H9 (cell line): ENCODE results near the gene KCNMA1. TPM values are rescaled to one million over a fixed set of nuclear protein-coding genes. Genes with fewer than 3 reads are reported as not detected.

Experiments
- DNase-seq: peaks from one replicate; pipeline ENCODE4 v3.0.0-alpha.2; 2017
- H2AFZ ChIP-seq: one replicate; pipeline ENCODE4 v1.6.1; 2013; ENCODE audit warnings: mild to moderate bottlenecking, low read length, control low read depth, moderate library complexity
- H2AK5ac ChIP-seq: 2 replicates; pipeline ENCODE4 v1.6.1; 2013; ENCODE audit warnings: low read length, control low read depth, mixed read lengths; ENCODE audit not compliant: insufficient read length
- H2BK120ac ChIP-seq: one replicate; pipeline ENCODE4 v1.6.1; 2013; ENCODE audit warnings: low read depth, mild to moderate bottlenecking, low read length, control low read depth, inconsistent platforms; ENCODE audit not compliant: poor library complexity, severe bottlenecking
- H2BK12ac ChIP-seq: 2 replicates; pipeline ENCODE4 v1.6.1; 2013; ENCODE audit warnings: low read length, control low read depth, mixed read lengths, low read depth; ENCODE audit not compliant: insufficient read length
- H2BK15ac ChIP-seq: 2 replicates; pipeline ENCODE4 v1.6.1; 2013; ENCODE audit warnings: low read depth, low read length, control low read depth
- H2BK20ac ChIP-seq: one replicate; pipeline ENCODE4 v1.6.1; 2013; ENCODE audit warnings: low read depth, mild to moderate bottlenecking, low read length, control low read depth, inconsistent platforms; ENCODE audit not compliant: poor library complexity, severe bottlenecking
- H2BK5ac ChIP-seq: 2 replicates; pipeline ENCODE4 v1.6.1; 2013; ENCODE audit warnings: low read length, control low read depth, mixed read lengths; ENCODE audit not compliant: insufficient read length
- H3K14ac ChIP-seq: 2 replicates; pipeline ENCODE4 v1.6.1; 2013; ENCODE audit warnings: low read length, control low read depth; ENCODE audit not compliant: insufficient read depth
- H3K18ac ChIP-seq: 2 replicates; pipeline ENCODE4 v1.6.1; 2013; ENCODE audit warnings: low read depth, mild to moderate bottlenecking, mixed read lengths, low read length, control low read depth; ENCODE audit not compliant: insufficient read length
- H3K23ac ChIP-seq: 2 replicates; pipeline ENCODE4 v1.6.1; 2013; ENCODE audit warnings: low read length, control low read depth, mixed read lengths, low read depth; ENCODE audit not compliant: insufficient read length
- H3K23me2 ChIP-seq: 2 replicates; pipeline ENCODE4 v1.6.1; 2013; ENCODE audit warnings: low read depth, mild to moderate bottlenecking, mixed read lengths, low read length, control low read depth; ENCODE audit not compliant: insufficient read length, poor library complexity, severe bottlenecking
- H3K27ac ChIP-seq: 2 replicates; pipeline ENCODE4 v1.5.1; 2013; ENCODE audit warnings: low read length, control low read depth, mixed read lengths, low read depth; ENCODE audit not compliant: insufficient read length
- H3K27me3 ChIP-seq: 2 replicates; pipeline ENCODE4 v1.6.1; 2013; ENCODE audit warnings: low read length, control low read depth, inconsistent platforms; ENCODE audit not compliant: insufficient read depth
- H3K4ac ChIP-seq: 2 replicates; pipeline ENCODE4 v1.6.1; 2013; ENCODE audit warnings: low read depth, mild to moderate bottlenecking, control low read depth, inconsistent platforms, low read length, moderate library complexity
- H3K4me1 ChIP-seq: 2 replicates; pipeline ENCODE4 v1.6.1; 2013; ENCODE audit warnings: low read length, control low read depth, inconsistent platforms; ENCODE audit not compliant: insufficient read depth
- H3K4me2 ChIP-seq: 2 replicates; pipeline ENCODE4 v1.6.1; 2013; ENCODE audit warnings: low read length, control low read depth, mixed read lengths; ENCODE audit not compliant: insufficient read length, insufficient read depth
- H3K56ac ChIP-seq: 2 replicates; pipeline ENCODE4 v1.6.1; 2013; ENCODE audit warnings: low read depth, mild to moderate bottlenecking, mixed read lengths, low read length, control low read depth; ENCODE audit not compliant: insufficient read length
- H3K79me1 ChIP-seq: 2 replicates; pipeline ENCODE4 v1.6.1; 2013; ENCODE audit warnings: low read depth, mild to moderate bottlenecking, moderate library complexity, low read length, control low read depth, inconsistent platforms; ENCODE audit not compliant: insufficient read depth, poor library complexity, severe bottlenecking
- H3K79me2 ChIP-seq: 2 replicates; pipeline ENCODE4 v1.6.1; 2013; ENCODE audit warnings: low read length, control low read depth, inconsistent platforms; ENCODE audit not compliant: insufficient read depth
- H3K9ac ChIP-seq: 2 replicates; pipeline ENCODE4 v1.6.1; 2013; ENCODE audit warnings: low read length, control low read depth, mixed read lengths; ENCODE audit not compliant: insufficient read length; ENCODE audit errors: extremely low read depth
- H3K9me3 ChIP-seq: one replicate; pipeline ENCODE4 v1.6.1; 2013; ENCODE audit warnings: low read depth, low read length, inconsistent platforms; ENCODE audit not compliant: control insufficient read depth
- H3T11ph ChIP-seq: one replicate; pipeline ENCODE4 v1.6.1; 2013; ENCODE audit warnings: mild to moderate bottlenecking, low read length, control low read depth, inconsistent platforms
- H4K20me1 ChIP-seq: one replicate; pipeline ENCODE4 v1.6.1; 2013; ENCODE audit not compliant: control insufficient read depth, insufficient read length, insufficient read depth
- H4K5ac ChIP-seq: 2 replicates; pipeline ENCODE4 v1.6.1; 2013; ENCODE audit warnings: low read depth, mild to moderate bottlenecking, mixed read lengths, low read length, control low read depth; ENCODE audit not compliant: insufficient read length
- H4K8ac ChIP-seq: replicated peaks from 2 replicates; pipeline ENCODE4 v1.6.1; 2013; ENCODE audit warnings: low read length, control low read depth, mixed read lengths, low read depth; ENCODE audit not compliant: insufficient read length
- H4K91ac ChIP-seq: 2 replicates; pipeline ENCODE4 v1.6.1; 2013; ENCODE audit warnings: low read depth, mild to moderate bottlenecking, moderate library complexity, mixed read lengths, low read length, control low read depth; ENCODE audit not compliant: insufficient read length
- H3K27ac Mint-ChIP-seq, 3 experiments: 2 replicates in 2 of 3; 3 replicates in 1 of 3; pipeline ENCODE4 v1.8.0; 2020 to 2021; ENCODE audit warnings: mixed read lengths in 3 of 3, mild to moderate bottlenecking in 1 of 3, moderate library complexity in 1 of 3
- H3K27me3 Mint-ChIP-seq: 2 replicates; pipeline ENCODE4 v1.8.0; 2021; ENCODE audit warnings: low read depth, mild to moderate bottlenecking, moderate library complexity, mixed read lengths
- H3K36me3 Mint-ChIP-seq, 3 experiments: 2 replicates in 2 of 3; 3 replicates in 1 of 3; pipeline ENCODE4 v1.8.0; 2020 to 2021; ENCODE audit warnings: low read depth in 3 of 3, mixed read lengths in 3 of 3; ENCODE audit not compliant: insufficient read depth in 1 of 3
- H3K4me1 Mint-ChIP-seq, 2 experiments: 2 replicates each; pipeline ENCODE4 v1.8.0; 2020; ENCODE audit warnings: mixed read lengths in 2 of 2
- H3K4me3 Mint-ChIP-seq, 2 experiments: 2 replicates in 1 of 2; 3 replicates in 1 of 2; pipeline ENCODE4 v1.8.0; 2020 to 2021; ENCODE audit warnings: mild to moderate bottlenecking in 2 of 2, mixed read lengths in 2 of 2, moderate library complexity in 1 of 2
- H3K9me3 Mint-ChIP-seq, 2 experiments: 2 replicates in 1 of 2; 3 replicates in 1 of 2; pipeline ENCODE4 v1.8.0; 2020; ENCODE audit warnings: mild to moderate bottlenecking in 2 of 2, mixed read lengths in 2 of 2, moderate library complexity in 1 of 2
- WGBS: extraction: QIAGEN DNeasy Blood & Tissue Kit; methylation state at CpG from one replicate; pipeline ENCODE4 v1.1.7; 2013; ENCODE audit warnings: missing lambda C conversion rate, low lambda C conversion rate, mixed read lengths; ENCODE audit not compliant: insufficient read length; ENCODE audit errors: extremely low coverage; 5-methylcytosine and 5-hydroxymethylcytosine counted together
- total RNA-seq: library from RNA; stranded (reverse); gene quantifications from 2 replicates; pipeline ENCODE4 v1.2.1, GENCODE V29; 2021
- TF ChIP-seq, protein P1 (sequence below): fragments of 200-600 bp; sonication (generic); conservative IDR thresholded peaks from 3 replicates; pipeline ENCODE4 v1.8.0; 2021; ENCODE audit warnings: antibody characterized with exemption, mild to moderate bottlenecking

The KCNMA1 gene
- total RNA-seq, 1 experiment from 2014 or later: 2.0 TPM

DNA sequence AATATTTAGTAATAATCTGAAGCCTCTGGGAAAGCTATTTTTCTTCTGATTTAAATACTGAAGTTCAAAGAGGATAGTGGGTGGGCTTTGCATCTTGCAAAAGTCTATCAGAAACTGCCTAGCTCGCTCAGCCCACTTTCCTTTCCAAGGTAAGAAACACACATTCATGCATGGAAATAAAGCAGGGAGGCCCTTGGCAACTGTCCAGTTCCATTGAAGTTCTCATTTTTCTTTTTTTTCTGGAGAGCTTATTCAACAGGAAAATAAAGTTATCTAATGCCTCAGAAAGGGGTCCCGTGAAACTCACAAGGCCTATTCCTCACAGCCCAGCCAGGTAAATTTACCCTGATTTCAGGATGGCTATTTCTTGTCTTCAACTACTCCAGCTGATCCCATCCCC, 654.9 kb downstream of the KCNMA1 start:
- Histone ChIP-seq H3K4me1 (no peaks in the 10 kb centered on the region; the same call in 1 of the 2 replicates), H2AK5ac (no peak overlapping the region), H4K20me1 (no peaks in the 10 kb centered on the region), H3K9ac (no peak overlapping the region), H2BK5ac (no peak overlapping the region), H3K56ac (no peak overlapping the region), H2BK15ac (no peak overlapping the region), H2BK20ac (no peak overlapping the region), H4K5ac (no peak overlapping the region), H3K79me2 (no peaks in the 10 kb centered on the region), H3K4ac (no peak overlapping the region), H3K4me2 (no peak overlapping the region), H3K18ac (no peak overlapping the region), H4K91ac (no peak overlapping the region), H3T11ph (no peak overlapping the region), H3K14ac (no peak overlapping the region), H3K79me1 (no peaks in the 10 kb centered on the region), H3K9me3 (no peaks in the 10 kb centered on the region), H3K23ac (no peak overlapping the region), H2BK120ac (no peak overlapping the region), H4K8ac (no peak overlapping the region), H2BK12ac (no peak overlapping the region), H2AFZ (no peak overlapping the region), H3K27me3 (no peaks in the 10 kb centered on the region), H3K23me2 (no peaks in the 10 kb centered on the region), H3K27ac (no peak overlapping the region)
- DNase-seq: no peak
- H3K27ac Mint-ChIP-seq: no peak overlapping the region
- H3K9me3 Mint-ChIP-seq: no peaks in the 10 kb centered on the region; a peak in 1 of 5 replicates
- H3K27me3 Mint-ChIP-seq: no peaks in the 10 kb centered on the region
- no CpG with 5 or more reads among the region's 2 CpGs for WGBS
- peaks cover 7 to 13% of the 10 kb centered on the region in 2 experiments for H3K4me1 Mint-ChIP-seq
- no peaks in the 10 kb centered on the region for H3K36me3 Mint-ChIP-seq
- TF ChIP-seq, protein P1, sequence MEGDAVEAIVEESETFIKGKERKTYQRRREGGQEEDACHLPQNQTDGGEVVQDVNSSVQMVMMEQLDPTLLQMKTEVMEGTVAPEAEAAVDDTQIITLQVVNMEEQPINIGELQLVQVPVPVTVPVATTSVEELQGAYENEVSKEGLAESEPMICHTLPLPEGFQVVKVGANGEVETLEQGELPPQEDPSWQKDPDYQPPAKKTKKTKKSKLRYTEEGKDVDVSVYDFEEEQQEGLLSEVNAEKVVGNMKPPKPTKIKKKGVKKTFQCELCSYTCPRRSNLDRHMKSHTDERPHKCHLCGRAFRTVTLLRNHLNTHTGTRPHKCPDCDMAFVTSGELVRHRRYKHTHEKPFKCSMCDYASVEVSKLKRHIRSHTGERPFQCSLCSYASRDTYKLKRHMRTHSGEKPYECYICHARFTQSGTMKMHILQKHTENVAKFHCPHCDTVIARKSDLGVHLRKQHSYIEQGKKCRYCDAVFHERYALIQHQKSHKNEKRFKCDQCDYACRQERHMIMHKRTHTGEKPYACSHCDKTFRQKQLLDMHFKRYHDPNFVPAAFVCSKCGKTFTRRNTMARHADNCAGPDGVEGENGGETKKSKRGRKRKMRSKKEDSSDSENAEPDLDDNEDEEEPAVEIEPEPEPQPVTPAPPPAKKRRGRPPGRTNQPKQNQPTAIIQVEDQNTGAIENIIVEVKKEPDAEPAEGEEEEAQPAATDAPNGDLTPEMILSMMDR: no peak
- no peak overlapping the region for H3K4me3 Mint-ChIP-seq
